Right renal pelvis (tissue), 4 donors: ENCODE results near the gene APBB1IP. TPM values are rescaled to one million over a fixed set of nuclear protein-coding genes. Genes with fewer than 3 reads are reported as not detected.

ENCODE experiments used
- polyA plus RNA-seq, 4 donors: library from polyadenylated mRNA; unstranded; fragments of 120-200 nt; gene quantifications; one replicate each; pipeline ENCODE4 v1.2.1, GENCODE V29; 2013; ENCODE audit not compliant: insufficient read length in 4 of 4

Gene APBB1IP
- polyA plus RNA-seq, 4 donors, result 1.1 to 1.9 (median 1.5) TPM

Other genes starting within 250 kb of the APBB1IP start
- gene GAD2, start 221.6 kb upstream of the APBB1IP start, polyA plus RNA-seq, result 1 to 10 TPM; 1.4 to 3.3 (median 1.9) TPM